MG63 (cell line): ENCODE results near the gene STMN3. TPM values are rescaled to one million over a fixed set of nuclear protein-coding genes. Genes with fewer than 3 reads are reported as not detected.
"Not testable (repeated sequence)": the region's sequence is repeated elsewhere in the genome, so short reads cannot be mapped to it uniquely, and the experiment has no call there.

Experiments used
- DNase-seq: peaks from one replicate; pipeline ENCODE4 v3.0.0-alpha.2; 2020
- H3K27me3 ChIP-seq: fragments of 250-450 bp; sonication (Bioruptor Pico); 2 replicates; pipeline ENCODE4 v1.5.1; 2020; ENCODE audit warnings: mild to moderate bottlenecking, moderate library complexity
- H3K36me3 ChIP-seq: fragments of 250-450 bp; sonication (Bioruptor Pico); 2 replicates; pipeline ENCODE4 v1.5.1; 2020; ENCODE audit warnings: mild to moderate bottlenecking, moderate library complexity
- H3K4me3 ChIP-seq: fragments of 250-450 bp; sonication (Bioruptor Pico); 2 replicates; pipeline ENCODE4 v1.5.1; 2020; ENCODE audit warnings: mild to moderate bottlenecking, moderate library complexity
- H3K9me3 ChIP-seq: fragments of 250-450 bp; sonication (Bioruptor Pico); 2 replicates; pipeline ENCODE4 v1.5.1; 2020; ENCODE audit warnings: mild to moderate bottlenecking, moderate library complexity
- total RNA-seq: library from RNA; depleted of rRNA; stranded (reverse); fragments of >200 nt; shearing (Covaris generic); gene quantifications from 2 replicates; pipeline ENCODE4 v1.2.3, GENCODE V29; 2014; ENCODE audit warnings: low replicate concordance

The STMN3 gene
- total RNA-seq, 1 experiment from 2014 or later: 98.0 TPM

GRCh38 chr20:63636752-63637628 lies 16.2 kb downstream of the STMN3 start:
- no peaks in the 10 kb centered on the region for H3K27me3 ChIP-seq
- H3K9me3 ChIP-seq: no peaks in the 10 kb centered on the region
- no peak for DNase-seq
- H3K36me3 ChIP-seq: no peaks in the 10 kb centered on the region
- no peak overlapping the region for H3K4me3 ChIP-seq

DNA sequence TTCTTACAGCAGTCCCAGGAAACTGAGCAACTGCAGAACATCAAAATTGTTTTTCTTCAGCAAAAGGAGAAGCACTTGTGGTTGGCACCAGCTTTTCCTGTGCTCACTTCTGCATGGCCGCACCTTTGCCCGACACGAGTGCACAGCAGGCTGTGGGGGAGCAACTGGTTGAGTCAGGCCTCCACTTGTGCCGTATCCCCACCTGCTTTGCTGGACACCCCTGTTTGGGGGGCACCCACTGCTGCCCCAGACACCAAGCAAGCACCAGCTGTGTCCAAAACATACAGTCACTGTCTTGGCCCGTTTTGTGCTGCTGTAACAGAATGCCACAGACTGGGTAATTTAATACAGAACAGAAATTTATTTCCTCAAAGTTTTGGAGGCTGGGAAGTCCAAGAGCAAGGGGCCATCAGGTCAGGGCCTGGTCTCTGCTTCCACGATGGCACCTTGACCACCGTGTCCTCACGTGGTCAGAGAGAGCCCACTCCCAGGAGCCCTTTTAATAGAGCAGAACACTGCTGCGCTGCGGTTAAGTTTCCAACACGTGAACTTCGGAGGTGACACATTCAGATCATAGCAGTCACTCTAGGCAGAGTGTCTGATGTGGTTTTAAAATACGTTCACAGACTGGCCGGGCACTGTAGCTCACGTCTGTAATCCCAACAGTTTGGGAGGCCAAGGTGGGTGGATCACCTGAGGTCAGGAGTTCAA lies 17.6 kb downstream of the STMN3 start:
- no peaks in the 10 kb centered on the region for H3K36me3 ChIP-seq
- no peak for DNase-seq

DNA sequence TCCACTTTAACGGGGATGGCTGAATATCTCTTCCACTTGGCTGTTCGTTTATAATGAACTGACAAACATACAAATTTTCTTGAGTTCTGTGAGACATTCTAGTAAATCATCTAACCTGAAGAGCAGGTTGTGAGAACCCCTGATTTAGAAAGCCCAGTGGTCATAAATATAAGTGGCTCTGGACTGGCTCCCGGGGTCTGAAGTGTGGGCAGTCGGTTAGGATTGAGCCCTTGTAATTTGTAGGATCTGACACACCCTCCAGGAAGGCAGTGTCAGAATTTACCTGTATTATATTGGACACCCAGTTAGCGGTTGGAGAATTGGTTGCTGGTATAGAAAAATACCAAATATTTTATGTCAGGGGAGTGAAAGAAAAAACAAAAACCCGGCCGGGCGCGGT lies 19.5 kb downstream of the STMN3 start:
- no peaks in the 10 kb centered on the region for H3K9me3 ChIP-seq
- no peaks in the 10 kb centered on the region for H3K27me3 ChIP-seq
- peaks cover 7% of the 10 kb centered on the region; the same call in 1 of the 2 replicates for H3K36me3 ChIP-seq
- no peak overlapping the region for H3K4me3 ChIP-seq
- no peak for DNase-seq

More for the DNA sequence above, 17.6 kb downstream of the STMN3 start:
- no peak overlapping the region for H3K4me3 ChIP-seq
- no peaks in the 10 kb centered on the region for H3K9me3 ChIP-seq
- H3K27me3 ChIP-seq: no peaks in the 10 kb centered on the region

GRCh38 chr20:63631426-63631825 lies 21.8 kb downstream of the STMN3 start:
- not testable (repeated sequence) for DNase-seq, H3K9me3 ChIP-seq, H3K4me3 ChIP-seq, H3K36me3 ChIP-seq, H3K27me3 ChIP-seq

GRCh38 chr20:63630956-63631355 lies 22.3 kb downstream of the STMN3 start:
- H3K36me3 ChIP-seq, H3K9me3 ChIP-seq, H3K27me3 ChIP-seq, DNase-seq, H3K4me3 ChIP-seq: not testable (repeated sequence)

DNA sequence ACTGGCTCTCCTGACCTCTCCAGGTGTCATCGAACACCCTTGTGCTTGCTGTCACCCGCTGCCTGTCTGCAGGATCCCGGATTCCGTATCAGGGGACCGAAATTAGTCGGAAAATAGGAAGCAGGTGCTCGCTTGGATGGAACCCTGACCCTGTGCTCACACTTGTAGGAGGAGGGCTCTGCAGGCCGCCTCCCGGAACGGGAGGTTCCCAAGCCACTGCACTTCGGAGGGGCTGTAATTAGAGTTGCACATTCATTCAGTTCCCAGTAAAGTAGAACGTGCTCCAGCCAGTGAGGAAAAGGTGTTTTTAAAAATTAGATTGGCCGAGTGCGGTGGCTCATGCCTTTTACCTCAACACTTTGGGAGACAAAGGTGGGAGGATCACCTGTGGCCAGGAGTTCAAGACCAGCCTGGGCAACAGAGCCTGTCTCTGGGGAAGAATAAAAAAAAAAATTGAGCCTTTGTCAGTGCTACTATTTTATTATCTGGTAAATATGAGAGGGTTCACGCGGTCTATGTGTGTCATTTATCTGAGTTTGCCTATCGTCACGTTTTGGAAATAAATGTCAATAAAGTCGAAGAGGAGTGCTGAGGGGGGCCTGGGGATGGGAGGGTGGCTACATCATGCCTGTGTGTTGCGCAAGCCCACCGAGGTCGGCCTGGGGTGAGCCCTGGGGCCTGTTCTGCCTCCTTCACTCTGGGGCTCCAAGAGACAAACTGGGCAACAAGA lies 24.8 kb downstream of the STMN3 start:
- DNase-seq: peak; percentile 79
- no peaks in the 10 kb centered on the region for H3K9me3 ChIP-seq
- no peaks in the 10 kb centered on the region for H3K27me3 ChIP-seq
- H3K4me3 ChIP-seq: peak overlapping the region; percentile 99
- H3K36me3 ChIP-seq: peaks cover 10% of the 10 kb centered on the region

- Histone ChIP-seq H3K36me3 (peaks cover 16% of the 10 kb centered on the region), H3K27me3 (no peaks in the 10 kb centered on the region), H3K9me3 (no peaks in the 10 kb centered on the region), H3K4me3 (peak overlapping the region; percentile 99)
- no peak for DNase-seq
Observed at GRCh38 chr20:63627751-63628245, 25.4 kb downstream of the STMN3 start.

- DNase-seq: peak; percentile 91
- Histone ChIP-seq H3K9me3 (no peaks in the 10 kb centered on the region), H3K4me3 (peak overlapping the region; percentile 99), H3K27me3 (no peaks in the 10 kb centered on the region), H3K36me3 (peaks cover 17% of the 10 kb centered on the region)
Observed at GRCh38 chr20:63627129-63627750, 26.0 kb downstream of the STMN3 start.

DNA sequence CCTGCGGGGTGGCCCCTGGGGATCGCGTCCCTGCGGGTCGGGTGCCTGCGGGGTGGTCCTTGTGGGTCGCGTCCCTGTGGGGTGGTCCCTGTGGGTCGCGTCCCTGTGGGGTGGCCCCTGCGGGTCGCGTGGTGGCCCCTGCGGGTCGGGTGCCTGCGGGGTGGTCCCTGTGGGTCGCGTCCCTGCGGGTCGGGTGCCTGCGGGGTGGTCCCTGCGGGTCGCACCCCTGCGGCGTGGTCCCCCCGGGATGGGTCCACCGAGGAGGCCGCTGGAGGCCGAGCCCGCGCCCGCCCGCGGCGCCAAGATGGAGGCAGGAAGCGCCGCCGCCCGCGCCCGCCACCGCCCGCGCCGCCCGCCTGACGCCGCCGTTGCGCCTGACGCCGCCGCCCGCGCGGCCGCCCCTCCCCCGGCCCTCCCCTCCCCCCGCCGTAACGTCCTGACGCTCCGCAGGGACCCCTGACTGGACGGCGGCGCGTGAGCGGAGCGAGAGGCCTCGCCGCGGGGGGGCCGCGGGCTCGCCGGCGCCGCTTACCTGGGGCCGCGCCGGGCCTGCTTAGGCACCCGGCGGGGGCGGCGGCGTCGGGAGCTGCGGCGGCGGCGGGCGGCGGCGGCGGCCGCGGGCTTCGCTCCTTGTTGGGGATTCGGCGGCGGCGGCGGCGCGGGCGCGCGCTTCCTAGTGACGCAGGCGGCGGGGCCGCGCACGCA lies 26.6 kb downstream of the STMN3 start, which contains the start of gene GMEB2:
GMEB2 (minus strand) TSS at position 678 of the 705 bp plus-strand sequence. CDS start 7,704 bp downstream, outside the sequence.
- DNase-seq: peak; percentile 69
- Histone ChIP-seq H3K36me3 (peaks cover 17% of the 10 kb centered on the region), H3K27me3 (no peaks in the 10 kb centered on the region), H3K4me3 (peak within 1 kb of the TSS; percentile 99), H3K9me3 (no peaks in the 10 kb centered on the region)

- H3K9me3 ChIP-seq: no peaks in the 10 kb centered on the region
- peaks cover 17% of the 10 kb centered on the region for H3K36me3 ChIP-seq
- peak; percentile 41 for DNase-seq
- H3K27me3 ChIP-seq: no peaks in the 10 kb centered on the region
- H3K4me3 ChIP-seq: peak overlapping the region; percentile 70
Observed at GRCh38 chr20:63625771-63626423, 27.3 kb downstream of the STMN3 start.

- no peaks in the 10 kb centered on the region for H3K9me3 ChIP-seq
- no peak overlapping the region for H3K4me3 ChIP-seq
- no peak for DNase-seq
- peaks cover 23% of the 10 kb centered on the region for H3K36me3 ChIP-seq
- H3K27me3 ChIP-seq: no peaks in the 10 kb centered on the region
Observed at GRCh38 chr20:63624486-63624885, 28.7 kb downstream of the STMN3 start.

- Histone ChIP-seq H3K36me3 (peaks cover 37% of the 10 kb centered on the region), H3K9me3 (no peaks in the 10 kb centered on the region), H3K27me3 (no peaks in the 10 kb centered on the region), H3K4me3 (no peak overlapping the region)
- no peak for DNase-seq
Observed at GRCh38 chr20:63622732-63623131, 30.5 kb downstream of the STMN3 start.

GRCh38 chr20:63622096-63622495 lies 31.1 kb downstream of the STMN3 start:
- Histone ChIP-seq H3K27me3 (no peaks in the 10 kb centered on the region), H3K9me3 (no peaks in the 10 kb centered on the region), H3K36me3 (peaks cover 39% of the 10 kb centered on the region), H3K4me3 (no peak overlapping the region)
- DNase-seq: no peak

- H3K4me3 ChIP-seq: no peak overlapping the region
- no peaks in the 10 kb centered on the region for H3K9me3 ChIP-seq
- no peak for DNase-seq
- H3K36me3 ChIP-seq: peaks cover 49% of the 10 kb centered on the region
- H3K27me3 ChIP-seq: no peaks in the 10 kb centered on the region
Observed at GRCh38 chr20:63620991-63621390, 32.2 kb downstream of the STMN3 start.

GRCh38 chr20:63619505-63619904 lies 33.7 kb downstream of the STMN3 start:
- no peaks in the 10 kb centered on the region for H3K27me3 ChIP-seq
- H3K4me3 ChIP-seq: no peak overlapping the region
- DNase-seq: no peak
- H3K9me3 ChIP-seq: no peaks in the 10 kb centered on the region
- H3K36me3 ChIP-seq: peaks cover 63% of the 10 kb centered on the region
